ENCODE data around the gene RARA.

The RARA gene

GRCh38 chr17:40309031-40309948 is at the start of gene RARA:
RARA (plus strand) TSS chr17:40309180; CDS start chr17:40331219, 22,039 bp downstream.
- no peak for DNase-seq (ENCODE audit: extremely low spot score, insufficient read length, low read depth)
- FAIRE-seq = peak; percentile 47

GRCh38 chr17:40259505-40259904 is 49.5 kb upstream of the RARA start:
- DNase-seq (ENCODE audit: extremely low spot score, insufficient read length, low read depth) = no peak
- no peak for FAIRE-seq

GRCh38 chr17:40260528-40260927 is 48.5 kb upstream of the RARA start:
- FAIRE-seq = no peak

GRCh38 chr17:40264458-40265185 is 44.4 kb upstream of the RARA start:
- DNase-seq (ENCODE audit: extremely low spot score, insufficient read length, low read depth) (no peak), FAIRE-seq (no peak)

More at GRCh38 chr17:40260528-40260927, 48.5 kb upstream of the RARA start:
- no peak for DNase-seq (ENCODE audit: extremely low spot score, insufficient read length, low read depth)

GRCh38 chr17:40265337-40265736 is 43.6 kb upstream of the RARA start:
- FAIRE-seq (no peak), DNase-seq (ENCODE audit: extremely low spot score, insufficient read length, low read depth) (no peak)

- no peak for FAIRE-seq
- DNase-seq (ENCODE audit: extremely low spot score, insufficient read length, low read depth) = no peak
Measured at GRCh38 chr17:40266882-40267281, 42.1 kb upstream of the RARA start.

- no peak for DNase-seq (ENCODE audit: extremely low spot score, insufficient read length, low read depth)
- no peak for FAIRE-seq
Measured at GRCh38 chr17:40268141-40268712, 40.8 kb upstream of the RARA start.

GRCh38 chr17:40278414-40278813 is 30.6 kb upstream of the RARA start:
- no peak for FAIRE-seq
- no peak for DNase-seq (ENCODE audit: extremely low spot score, insufficient read length, low read depth)

GRCh38 chr17:40279402-40279801 is 29.6 kb upstream of the RARA start:
- FAIRE-seq = no peak

GRCh38 chr17:40281663-40282062 is 27.3 kb upstream of the RARA start:
- FAIRE-seq = no peak
- no peak for DNase-seq (ENCODE audit: extremely low spot score, insufficient read length, low read depth)

More at GRCh38 chr17:40279402-40279801, 29.6 kb upstream of the RARA start:
- DNase-seq (ENCODE audit: extremely low spot score, insufficient read length, low read depth) = no peak

GRCh38 chr17:40283662-40284061 is 25.3 kb upstream of the RARA start:
- FAIRE-seq (no peak), DNase-seq (ENCODE audit: extremely low spot score, insufficient read length, low read depth) (no peak)

- DNase-seq (ENCODE audit: extremely low spot score, insufficient read length, low read depth) (no peak), FAIRE-seq (no peak)
Measured at GRCh38 chr17:40284085-40284713, 24.8 kb upstream of the RARA start.

GRCh38 chr17:40286473-40286872 is 22.5 kb upstream of the RARA start:
- no peak for FAIRE-seq
- DNase-seq (ENCODE audit: extremely low spot score, insufficient read length, low read depth) = no peak

GRCh38 chr17:40287159-40287493 is 21.9 kb upstream of the RARA start:
- FAIRE-seq (no peak), DNase-seq (ENCODE audit: extremely low spot score, insufficient read length, low read depth) (no peak)

- DNase-seq (ENCODE audit: extremely low spot score, insufficient read length, low read depth) (peak; percentile 90), FAIRE-seq (peak; percentile 97)
Measured at GRCh38 chr17:40287494-40288369, 21.2 kb upstream of the RARA start, which contains the start of gene CDC6. CDC6 (plus strand) TSS chr17:40287879; CDS start chr17:40289421, 1,542 bp downstream.

GRCh38 chr17:40290629-40291280 is 18.2 kb upstream of the RARA start:
- peak; percentile 44 for FAIRE-seq
- no peak for DNase-seq (ENCODE audit: extremely low spot score, insufficient read length, low read depth)

- DNase-seq (ENCODE audit: extremely low spot score, insufficient read length, low read depth) (no peak), FAIRE-seq (no peak)
Measured at GRCh38 chr17:40291281-40291664, 17.7 kb upstream of the RARA start.

GRCh38 chr17:40293363-40293762 is 15.6 kb upstream of the RARA start:
- no peak for DNase-seq (ENCODE audit: extremely low spot score, insufficient read length, low read depth)
- no peak for FAIRE-seq
